ENCODE measurements around the gene ZP1. TPM values are rescaled to one million over a fixed set of nuclear protein-coding genes. Genes with fewer than 3 reads are reported as not detected.

The ZP1 gene
- total RNA-seq, 3 donors from 2014 or later = 0.32 to 0.73 TPM; not detected in 1

DNA sequence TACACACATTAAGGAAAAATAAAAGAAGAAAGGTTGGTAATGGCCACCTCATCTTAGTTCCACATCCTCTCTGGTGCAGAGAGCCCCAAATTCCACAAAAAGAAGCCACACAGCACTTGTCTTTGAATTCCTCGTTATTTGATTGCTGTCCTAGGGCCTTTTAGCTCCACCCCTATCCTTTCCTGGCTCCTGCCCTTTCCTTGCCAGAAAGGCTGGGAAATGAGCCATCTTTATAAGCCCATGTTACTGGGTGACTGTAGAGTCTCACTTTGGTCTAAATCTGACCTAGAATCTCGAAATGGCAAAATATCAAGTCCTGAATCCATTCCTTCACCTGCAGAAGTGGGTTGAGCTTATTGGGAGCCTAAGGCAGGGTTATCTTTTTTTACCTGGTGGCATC lies 52.6 kb downstream of the ZP1 start:
- Histone ChIP-seq H3K9me3 (no peaks in the 10 kb centered on the region), H3K4me3 (no peak overlapping the region), H3K4me1 (peaks cover 4% of the 10 kb centered on the region in 2 donors), H3K27ac (no peak overlapping the region), H3K27me3 (no peaks in the 10 kb centered on the region), H3K36me3 (peaks cover 15% of the 10 kb centered on the region)
- no peak for DNase-seq (ENCODE audit: low spot score in 2 of 2)
- TF ChIP-seq POLR2AphosphoS5 (IDR thresholded peaks at IDR 0.05) (no peak), POLR2A (IDR thresholded peaks at IDR 0.05) (no peak)
- TF ChIP-seq, protein P1, sequence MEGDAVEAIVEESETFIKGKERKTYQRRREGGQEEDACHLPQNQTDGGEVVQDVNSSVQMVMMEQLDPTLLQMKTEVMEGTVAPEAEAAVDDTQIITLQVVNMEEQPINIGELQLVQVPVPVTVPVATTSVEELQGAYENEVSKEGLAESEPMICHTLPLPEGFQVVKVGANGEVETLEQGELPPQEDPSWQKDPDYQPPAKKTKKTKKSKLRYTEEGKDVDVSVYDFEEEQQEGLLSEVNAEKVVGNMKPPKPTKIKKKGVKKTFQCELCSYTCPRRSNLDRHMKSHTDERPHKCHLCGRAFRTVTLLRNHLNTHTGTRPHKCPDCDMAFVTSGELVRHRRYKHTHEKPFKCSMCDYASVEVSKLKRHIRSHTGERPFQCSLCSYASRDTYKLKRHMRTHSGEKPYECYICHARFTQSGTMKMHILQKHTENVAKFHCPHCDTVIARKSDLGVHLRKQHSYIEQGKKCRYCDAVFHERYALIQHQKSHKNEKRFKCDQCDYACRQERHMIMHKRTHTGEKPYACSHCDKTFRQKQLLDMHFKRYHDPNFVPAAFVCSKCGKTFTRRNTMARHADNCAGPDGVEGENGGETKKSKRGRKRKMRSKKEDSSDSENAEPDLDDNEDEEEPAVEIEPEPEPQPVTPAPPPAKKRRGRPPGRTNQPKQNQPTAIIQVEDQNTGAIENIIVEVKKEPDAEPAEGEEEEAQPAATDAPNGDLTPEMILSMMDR (IDR thresholded peaks at IDR 0.05) = no peak
- intact Hi-C loops (cut with DNase I; ENCODE audit: low total_unique reads) = no loop called here

DNA sequence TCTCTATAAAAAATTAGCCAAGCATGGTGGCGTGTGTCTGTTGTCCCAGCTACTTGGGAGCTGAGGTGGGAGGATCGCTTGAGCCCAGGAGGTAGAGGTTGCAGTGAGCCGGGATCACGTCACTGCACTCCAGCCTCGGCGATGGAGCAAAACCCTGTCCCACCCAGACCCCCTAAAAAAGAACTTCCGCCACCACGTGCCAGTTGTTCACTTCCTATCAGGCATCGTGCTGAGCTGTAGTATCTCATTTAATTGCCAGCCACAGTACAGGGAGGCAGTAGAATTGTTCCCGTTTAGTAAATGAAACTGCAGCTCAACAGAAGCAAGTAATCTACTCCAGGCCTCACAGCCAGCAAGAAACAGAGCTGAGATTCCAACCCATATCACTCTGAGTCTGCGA lies 53.9 kb downstream of the ZP1 start:
- H3K4me3 ChIP-seq = no peak overlapping the region
- no peak for DNase-seq (ENCODE audit: low spot score in 2 of 2)
- H3K27ac ChIP-seq = no peak overlapping the region
- peaks cover 15% of the 10 kb centered on the region for H3K36me3 ChIP-seq
- H3K9me3 ChIP-seq = no peaks in the 10 kb centered on the region
- intact Hi-C loops (cut with DNase I; ENCODE audit: low total_unique reads) = no loop called here
- TF ChIP-seq, protein P1 (IDR thresholded peaks at IDR 0.05) = no peak
- no peak for TF ChIP-seq POLR2AphosphoS5 (IDR thresholded peaks at IDR 0.05)
- no peaks in the 10 kb centered on the region for H3K27me3 ChIP-seq
- H3K4me1 ChIP-seq = peaks cover 0 to 4% of the 10 kb centered on the region in 2 donors

DNA sequence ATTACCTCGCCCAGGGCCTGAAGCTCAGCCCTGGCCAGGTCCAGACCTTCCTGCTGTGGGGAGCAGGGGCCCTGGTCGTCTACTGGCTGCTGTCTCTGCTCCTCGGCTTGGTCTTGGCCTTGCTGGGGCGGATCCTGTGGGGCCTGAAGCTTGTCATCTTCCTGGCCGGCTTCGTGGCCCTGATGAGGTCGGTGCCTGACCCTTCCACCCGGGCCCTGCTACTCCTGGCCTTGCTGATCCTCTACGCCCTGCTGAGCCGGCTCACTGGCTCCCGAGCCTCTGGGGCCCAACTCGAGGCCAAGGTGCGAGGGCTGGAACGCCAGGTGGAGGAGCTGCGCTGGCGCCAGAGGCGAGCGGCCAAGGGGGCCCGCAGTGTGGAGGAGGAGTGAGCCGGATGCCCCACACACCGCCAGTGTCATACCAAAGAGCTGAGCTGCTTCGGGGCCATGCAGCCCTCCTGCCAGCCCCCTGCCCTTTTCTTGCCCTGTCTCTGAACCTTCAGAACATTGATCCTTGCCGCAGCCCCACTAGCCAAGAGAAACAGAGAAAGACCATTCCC lies 54.5 kb downstream of the ZP1 start:
- Histone ChIP-seq H3K36me3 (peaks cover 15% of the 10 kb centered on the region), H3K27me3 (no peaks in the 10 kb centered on the region), H3K27ac (no peak overlapping the region), H3K4me3 (no peak overlapping the region), H3K9me3 (no peaks in the 10 kb centered on the region), H3K4me1 (peaks cover 0 to 1% of the 10 kb centered on the region in 2 donors)
- no peak for DNase-seq (ENCODE audit: low spot score in 2 of 2)
- no peak for TF ChIP-seq POLR2A (IDR thresholded peaks at IDR 0.05)
- TF ChIP-seq, protein P1 (IDR thresholded peaks at IDR 0.05) = no peak
- intact Hi-C loops (cut with DNase I; ENCODE audit: low total_unique reads) = no loop called here

DNA sequence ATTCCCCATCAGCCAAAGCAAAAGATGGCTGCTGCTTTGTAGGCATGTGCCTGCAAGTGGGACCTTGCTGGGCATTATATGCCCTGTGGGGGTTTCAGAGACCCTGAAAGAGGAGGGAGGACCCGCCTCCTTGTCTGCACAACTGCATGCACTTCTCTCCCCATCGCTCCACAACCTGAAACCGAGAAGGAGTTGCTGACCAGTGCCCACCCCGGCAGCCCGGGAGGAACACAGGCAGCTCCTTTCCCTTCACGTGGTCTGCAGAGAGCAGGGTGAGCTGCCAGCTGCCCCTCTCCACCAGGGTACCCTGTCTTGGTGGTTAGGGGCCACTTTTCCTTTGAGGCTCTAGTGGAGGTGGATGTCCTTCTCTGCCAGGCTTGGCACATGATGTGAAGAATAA lies 55.6 kb downstream of the ZP1 start:
- Histone ChIP-seq H3K27ac (no peak overlapping the region), H3K4me3 (no peak overlapping the region), H3K9me3 (no peaks in the 10 kb centered on the region), H3K36me3 (peaks cover 15% of the 10 kb centered on the region), H3K4me1 (no peaks in the 10 kb centered on the region), H3K27me3 (no peaks in the 10 kb centered on the region)
- DNase-seq (ENCODE audit: low spot score in 2 of 2) = no peak
- TF ChIP-seq POLR2AphosphoS5 (IDR thresholded peaks at IDR 0.05) (no peak), POLR2A (IDR thresholded peaks at IDR 0.05) (no peak)
- TF ChIP-seq, protein P1 (IDR thresholded peaks at IDR 0.05) = no peak
- intact Hi-C loops (cut with DNase I; ENCODE audit: low total_unique reads) = no loop called here

DNA sequence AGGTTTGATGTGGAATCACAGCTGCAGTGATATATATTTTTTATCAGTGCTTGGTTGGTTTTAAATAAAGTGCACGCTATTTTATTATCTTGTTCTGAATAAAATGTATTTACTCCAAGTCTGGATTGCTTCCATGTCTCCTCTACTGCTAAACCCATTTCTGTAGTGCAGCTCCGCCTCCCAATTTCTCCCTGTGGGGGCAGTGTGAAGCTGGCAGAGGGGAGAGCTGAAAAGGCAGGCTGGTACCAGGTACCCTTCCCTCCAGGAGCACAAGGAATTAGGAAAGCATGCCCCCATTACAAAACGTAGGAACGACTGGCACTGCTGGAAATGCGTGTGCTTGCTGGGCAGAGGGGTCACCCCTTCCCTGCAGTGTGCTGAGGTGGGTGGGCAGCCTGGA lies 56.0 kb downstream of the ZP1 start:
- Histone ChIP-seq H3K4me1 (no peaks in the 10 kb centered on the region), H3K4me3 (no peak overlapping the region), H3K9me3 (no peaks in the 10 kb centered on the region), H3K27me3 (no peaks in the 10 kb centered on the region), H3K36me3 (peaks cover 15% of the 10 kb centered on the region), H3K27ac (no peak overlapping the region)
- DNase-seq (ENCODE audit: low spot score in 2 of 2) = no peak
- TF ChIP-seq POLR2A (IDR thresholded peaks at IDR 0.05) = no peak
- TF ChIP-seq, protein P1 (IDR thresholded peaks at IDR 0.05) = no peak
- TF ChIP-seq POLR2AphosphoS5 (IDR thresholded peaks at IDR 0.05) = no peak
- intact Hi-C loops (cut with DNase I; ENCODE audit: low total_unique reads) = no loop called here

All from breast epithelium (tissue), 4 donors.